HCT116 (cell line): ENCODE data around the gene DNHD1.

Experiments used
- MAX ChIP-seq: IDR thresholded peaks from 2 replicates; pipeline ENCODE4 v1.6.1; 2012
- POLR2A ChIP-seq: IDR thresholded peaks from 2 replicates; pipeline ENCODE4 v1.7.0; 2011; ENCODE audit warnings: borderline replicate concordance; ENCODE audit not compliant: insufficient read depth, insufficient read length; ENCODE audit errors: extremely low read depth
- RAD21 ChIP-seq: IDR thresholded peaks from 2 replicates; pipeline ENCODE4 v1.6.1; 2012; ENCODE audit warnings: low read depth, mild to moderate bottlenecking
- TF ChIP-seq, protein P1 (sequence below), 3 experiments: fragments of 200-600 bp in 1 of 3; sonication (generic) in 1 of 3; IDR thresholded peaks in 2 of 3; conservative IDR thresholded peaks in 1 of 3; 2 replicates each; pipeline ENCODE4 v1.5.1; 2012 to 2017; ENCODE audit warnings: low read depth in 2 of 3, low read length in 2 of 3, antibody characterized with exemption in 1 of 3, borderline replicate concordance in 1 of 3, control low read depth in 1 of 3, mild to moderate bottlenecking in 1 of 3, mixed read lengths in 1 of 3, mixed run types in 1 of 3, moderate library complexity in 1 of 3; ENCODE audit not compliant: insufficient read depth in 1 of 3

DNA sequence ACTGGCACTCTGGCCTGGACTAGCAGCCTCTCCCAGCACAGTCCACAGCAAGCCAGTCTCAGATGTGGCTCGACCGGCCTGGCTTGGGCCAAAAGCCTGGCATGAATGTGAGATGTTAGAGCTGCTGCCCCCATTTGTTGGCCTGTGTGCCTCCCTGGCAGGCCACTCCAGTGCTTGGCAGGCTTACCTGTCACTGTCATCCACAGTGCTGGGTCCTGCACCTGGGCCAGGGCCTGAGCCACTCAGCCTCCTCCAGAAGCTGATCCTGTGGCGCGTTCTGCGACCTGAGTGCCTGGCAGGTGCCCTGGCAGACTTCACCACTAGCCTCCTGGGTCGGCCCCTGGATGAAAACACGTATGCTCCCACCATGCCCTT is 70.3 kb downstream of the DNHD1 start:
- TF ChIP-seq MAX (no peak), RAD21 (no peak), POLR2A (no peak)
- TF ChIP-seq, protein P1, sequence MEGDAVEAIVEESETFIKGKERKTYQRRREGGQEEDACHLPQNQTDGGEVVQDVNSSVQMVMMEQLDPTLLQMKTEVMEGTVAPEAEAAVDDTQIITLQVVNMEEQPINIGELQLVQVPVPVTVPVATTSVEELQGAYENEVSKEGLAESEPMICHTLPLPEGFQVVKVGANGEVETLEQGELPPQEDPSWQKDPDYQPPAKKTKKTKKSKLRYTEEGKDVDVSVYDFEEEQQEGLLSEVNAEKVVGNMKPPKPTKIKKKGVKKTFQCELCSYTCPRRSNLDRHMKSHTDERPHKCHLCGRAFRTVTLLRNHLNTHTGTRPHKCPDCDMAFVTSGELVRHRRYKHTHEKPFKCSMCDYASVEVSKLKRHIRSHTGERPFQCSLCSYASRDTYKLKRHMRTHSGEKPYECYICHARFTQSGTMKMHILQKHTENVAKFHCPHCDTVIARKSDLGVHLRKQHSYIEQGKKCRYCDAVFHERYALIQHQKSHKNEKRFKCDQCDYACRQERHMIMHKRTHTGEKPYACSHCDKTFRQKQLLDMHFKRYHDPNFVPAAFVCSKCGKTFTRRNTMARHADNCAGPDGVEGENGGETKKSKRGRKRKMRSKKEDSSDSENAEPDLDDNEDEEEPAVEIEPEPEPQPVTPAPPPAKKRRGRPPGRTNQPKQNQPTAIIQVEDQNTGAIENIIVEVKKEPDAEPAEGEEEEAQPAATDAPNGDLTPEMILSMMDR (IDR thresholded peaks at IDR 0.05 in 2 of 3, conservative IDR thresholded peaks at IDR 0.05 in 1 of 3; ENCODE audit: borderline replicate concordance in 1 of 3, insufficient read depth in 1 of 3, low read depth in 2 of 3, low read length in 2 of 3) = no peak
